HK-2 (cell line): Measurements from ENCODE around the gene PCDHGA4.
A peak's percentile ranks its signal among the peaks of the same experiment; 100 is the strongest.
"Not testable (repeated sequence)": the region's sequence is repeated elsewhere in the genome, so short reads cannot be mapped to it uniquely, and the experiment has no call there.

Source experiments
- DNase-seq: peaks from one replicate; pipeline ENCODE4 v3.0.0-alpha.2; 2018; ENCODE audit not compliant: unreplicated experiment

PCDHGA4 gene

DNA sequence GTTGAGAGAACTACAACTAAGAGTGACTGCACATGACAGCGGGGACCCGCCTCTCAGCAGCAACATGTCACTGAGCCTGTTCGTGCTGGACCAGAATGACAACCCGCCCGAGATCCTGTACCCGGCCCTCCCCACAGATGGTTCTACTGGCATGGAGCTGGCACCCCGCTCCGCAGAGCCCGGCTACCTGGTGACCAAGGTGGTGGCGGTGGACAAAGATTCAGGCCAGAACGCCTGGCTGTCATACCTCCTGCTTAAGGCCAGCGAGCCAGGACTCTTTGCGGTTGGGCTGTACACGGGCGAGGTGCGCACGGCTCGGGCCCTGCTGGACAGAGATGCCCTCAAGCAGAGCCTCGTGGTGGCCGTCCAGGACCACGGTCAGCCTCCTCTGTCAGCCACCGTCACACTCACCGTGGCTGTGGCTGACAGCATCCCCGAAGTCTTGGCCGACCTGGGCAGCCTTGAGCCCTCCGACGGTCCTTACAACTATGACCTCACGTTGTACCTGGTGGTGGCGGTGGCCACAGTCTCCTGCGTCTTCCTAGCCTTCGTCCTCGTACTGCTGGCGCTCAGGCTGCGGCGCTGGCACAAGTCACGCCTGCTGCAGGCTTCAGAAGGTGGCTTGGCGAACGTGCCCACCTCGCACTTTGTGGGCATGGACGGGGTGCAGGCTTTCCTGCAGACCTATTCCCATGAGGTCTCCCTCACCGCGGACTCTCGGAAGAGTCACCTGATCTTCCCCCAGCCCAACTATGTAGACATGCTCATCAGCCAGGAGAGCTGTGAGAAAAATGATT, 29.8 kb downstream of the PCDHGA4 start:
- no peak for DNase-seq

DNA sequence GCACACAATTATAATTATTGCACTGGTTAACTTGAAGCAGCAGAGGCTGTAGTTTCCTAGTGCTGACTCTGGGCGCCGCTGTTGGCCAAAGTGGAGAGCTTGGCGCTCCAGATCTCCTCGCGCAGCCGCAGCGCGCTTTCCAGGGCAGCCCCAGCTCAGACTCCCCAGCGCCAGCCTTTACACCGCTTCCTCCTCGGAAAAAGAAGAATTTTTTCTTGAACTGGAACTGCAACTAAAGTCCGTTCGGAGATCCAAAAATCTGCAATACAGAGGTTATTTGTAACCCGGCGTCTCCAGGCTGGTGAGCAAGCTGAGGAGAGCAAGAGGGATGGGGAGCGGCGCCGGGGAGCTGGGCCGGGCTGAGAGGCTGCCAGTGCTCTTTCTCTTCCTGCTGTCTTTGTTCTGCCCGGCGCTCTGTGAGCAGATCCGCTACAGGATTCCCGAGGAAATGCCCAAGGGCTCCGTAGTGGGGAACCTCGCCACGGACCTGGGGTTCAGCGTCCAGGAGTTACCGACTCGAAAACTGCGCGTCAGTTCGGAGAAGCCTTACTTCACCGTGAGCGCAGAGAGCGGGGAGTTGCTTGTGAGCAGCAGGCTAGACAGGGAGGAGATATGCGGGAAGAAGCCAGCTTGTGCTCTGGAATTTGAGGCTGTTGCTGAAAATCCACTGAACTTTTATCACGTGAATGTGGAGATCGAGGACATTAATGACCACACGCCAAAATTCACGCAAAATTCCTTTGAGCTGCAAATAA, 32.9 kb downstream of the PCDHGA4 start, which contains the start of gene PCDHGB4:
PCDHGB4 (plus strand) TSS at position 142 of the 755 bp plus-strand sequence; CDS start at position 329, 187 bp downstream.
- not testable (repeated sequence) for DNase-seq

DNA sequence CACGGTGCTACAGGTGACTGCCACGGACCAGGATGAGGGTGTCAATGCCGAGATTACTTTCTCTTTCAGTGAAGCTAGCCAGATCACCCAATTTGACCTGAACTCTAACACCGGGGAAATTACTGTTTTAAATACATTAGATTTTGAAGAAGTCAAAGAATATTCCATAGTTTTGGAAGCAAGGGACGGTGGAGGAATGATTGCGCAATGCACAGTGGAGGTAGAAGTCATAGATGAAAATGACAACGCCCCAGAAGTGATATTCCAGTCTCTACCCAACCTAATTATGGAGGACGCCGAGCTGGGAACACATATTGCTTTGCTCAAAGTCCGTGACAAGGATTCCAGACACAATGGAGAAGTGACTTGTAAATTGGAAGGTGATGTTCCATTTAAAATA, 33.8 kb downstream of the PCDHGA4 start:
- DNase-seq: no peak

DNA sequence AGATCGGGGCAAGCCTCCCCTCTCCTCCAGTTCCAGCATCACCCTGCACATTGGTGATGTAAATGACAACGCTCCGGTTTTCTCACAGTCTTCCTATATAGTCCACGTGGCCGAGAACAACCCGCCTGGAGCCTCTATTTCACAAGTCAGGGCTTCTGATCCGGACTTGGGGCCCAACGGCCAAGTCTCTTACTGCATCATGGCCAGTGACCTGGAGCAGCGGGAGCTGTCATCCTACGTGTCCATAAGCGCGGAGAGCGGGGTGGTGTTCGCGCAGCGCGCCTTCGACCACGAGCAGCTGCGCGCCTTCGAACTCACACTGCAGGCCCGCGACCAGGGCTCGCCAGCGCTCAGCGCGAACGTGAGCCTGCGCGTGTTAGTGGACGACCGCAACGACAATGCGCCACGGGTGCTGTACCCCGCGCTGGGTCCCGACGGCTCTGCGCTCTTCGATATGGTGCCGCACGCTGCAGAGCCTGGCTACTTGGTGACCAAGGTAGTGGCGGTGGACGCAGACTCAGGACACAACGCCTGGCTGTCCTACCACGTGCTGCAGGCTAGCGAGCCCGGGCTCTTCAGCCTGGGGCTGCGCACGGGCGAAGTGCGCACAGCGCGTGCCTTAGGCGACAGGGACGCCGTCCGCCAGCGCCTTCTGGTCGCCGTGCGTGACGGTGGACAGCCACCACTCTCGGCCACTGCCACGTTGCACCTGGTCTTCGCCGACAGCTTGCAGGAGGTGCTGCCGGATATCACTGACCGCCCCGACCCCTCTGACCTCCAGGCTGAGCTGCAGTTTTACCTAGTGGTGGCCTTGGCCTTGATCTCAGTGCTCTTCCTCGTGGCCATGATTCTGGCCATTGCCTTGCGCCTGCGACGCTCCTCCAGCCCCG, 34.6 kb downstream of the PCDHGA4 start:
- DNase-seq: no peak

DNA sequence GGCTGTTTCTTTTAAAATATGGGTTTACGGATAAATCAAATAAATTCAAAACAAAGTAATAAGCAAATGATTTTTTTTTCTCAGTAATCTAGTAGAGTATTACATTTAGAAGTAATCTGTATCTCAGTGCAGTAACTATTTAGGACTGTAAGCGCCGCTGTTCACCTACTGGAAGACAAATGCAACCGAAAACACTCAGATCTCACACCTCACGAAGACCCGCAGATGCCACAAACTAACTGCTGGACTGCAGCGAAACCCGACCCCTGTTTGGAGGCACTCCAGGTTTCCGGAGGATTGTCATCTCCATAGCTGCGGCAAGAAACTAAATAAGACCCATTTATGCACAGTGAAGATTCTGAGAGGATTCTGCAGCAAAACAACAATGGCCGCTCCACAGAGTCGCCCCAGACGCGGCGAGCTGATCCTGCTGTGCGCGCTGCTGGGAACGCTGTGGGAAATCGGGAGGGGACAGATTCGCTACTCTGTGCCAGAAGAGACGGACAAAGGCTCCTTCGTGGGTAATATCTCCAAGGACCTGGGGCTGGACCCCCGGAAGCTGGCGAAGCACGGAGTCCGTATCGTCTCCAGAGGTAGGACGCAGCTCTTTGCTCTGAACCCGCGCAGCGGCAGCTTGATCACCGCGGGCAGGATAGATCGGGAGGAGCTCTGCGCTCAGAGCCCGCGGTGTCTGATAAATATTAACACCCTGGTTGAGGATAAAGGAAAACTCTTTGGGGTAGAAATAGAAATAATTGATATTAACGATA, 37.8 kb downstream of the PCDHGA4 start, which contains the start of gene PCDHGA8:
PCDHGA8 (plus strand) TSS at position 205 of the 770 bp plus-strand sequence; CDS start at position 386, 181 bp downstream.
- DNase-seq: no peak

DNA sequence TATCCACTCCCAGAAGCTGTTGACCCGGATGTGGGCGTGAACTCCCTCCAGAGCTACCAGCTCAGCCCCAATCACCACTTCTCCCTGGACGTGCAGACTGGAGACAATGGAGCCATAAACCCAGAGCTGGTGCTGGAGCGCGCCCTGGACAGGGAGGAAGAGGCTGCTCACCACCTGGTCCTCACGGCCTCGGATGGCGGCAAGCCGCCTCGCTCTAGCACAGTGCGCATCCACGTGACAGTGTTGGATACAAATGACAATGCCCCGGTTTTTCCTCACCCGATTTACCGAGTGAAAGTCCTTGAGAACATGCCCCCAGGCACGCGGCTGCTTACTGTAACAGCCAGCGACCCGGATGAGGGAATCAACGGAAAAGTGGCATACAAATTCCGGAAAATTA, 38.4 kb downstream of the PCDHGA4 start:
- no peak for DNase-seq

DNA sequence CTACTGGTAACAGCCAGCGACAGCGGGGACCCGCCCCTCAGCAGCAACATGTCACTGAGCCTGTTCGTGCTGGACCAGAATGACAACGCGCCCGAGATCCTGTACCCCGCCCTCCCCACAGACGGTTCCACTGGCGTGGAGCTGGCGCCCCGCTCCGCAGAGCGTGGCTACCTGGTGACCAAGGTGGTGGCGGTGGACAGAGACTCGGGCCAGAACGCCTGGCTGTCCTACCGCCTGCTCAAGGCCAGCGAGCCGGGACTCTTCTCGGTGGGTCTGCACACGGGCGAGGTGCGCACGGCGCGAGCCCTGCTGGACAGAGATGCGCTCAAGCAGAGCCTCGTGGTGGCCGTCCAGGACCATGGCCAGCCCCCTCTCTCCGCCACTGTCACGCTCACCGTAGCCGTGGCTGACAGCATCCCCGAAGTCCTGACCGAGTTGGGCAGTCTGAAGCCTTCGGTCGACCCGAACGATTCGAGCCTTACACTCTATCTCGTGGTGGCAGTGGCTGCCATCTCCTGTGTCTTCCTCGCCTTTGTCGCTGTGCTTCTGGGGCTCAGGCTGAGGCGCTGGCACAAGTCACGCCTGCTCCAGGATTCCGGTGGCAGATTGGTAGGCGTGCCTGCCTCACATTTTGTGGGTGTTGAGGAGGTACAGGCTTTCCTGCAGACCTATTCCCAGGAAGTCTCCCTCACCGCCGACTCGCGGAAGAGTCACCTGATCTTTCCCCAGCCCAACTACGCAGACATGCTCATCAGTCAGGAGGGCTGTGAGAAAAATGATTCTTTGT, 39.8 kb downstream of the PCDHGA4 start:
- DNase-seq: not testable (repeated sequence)

DNA sequence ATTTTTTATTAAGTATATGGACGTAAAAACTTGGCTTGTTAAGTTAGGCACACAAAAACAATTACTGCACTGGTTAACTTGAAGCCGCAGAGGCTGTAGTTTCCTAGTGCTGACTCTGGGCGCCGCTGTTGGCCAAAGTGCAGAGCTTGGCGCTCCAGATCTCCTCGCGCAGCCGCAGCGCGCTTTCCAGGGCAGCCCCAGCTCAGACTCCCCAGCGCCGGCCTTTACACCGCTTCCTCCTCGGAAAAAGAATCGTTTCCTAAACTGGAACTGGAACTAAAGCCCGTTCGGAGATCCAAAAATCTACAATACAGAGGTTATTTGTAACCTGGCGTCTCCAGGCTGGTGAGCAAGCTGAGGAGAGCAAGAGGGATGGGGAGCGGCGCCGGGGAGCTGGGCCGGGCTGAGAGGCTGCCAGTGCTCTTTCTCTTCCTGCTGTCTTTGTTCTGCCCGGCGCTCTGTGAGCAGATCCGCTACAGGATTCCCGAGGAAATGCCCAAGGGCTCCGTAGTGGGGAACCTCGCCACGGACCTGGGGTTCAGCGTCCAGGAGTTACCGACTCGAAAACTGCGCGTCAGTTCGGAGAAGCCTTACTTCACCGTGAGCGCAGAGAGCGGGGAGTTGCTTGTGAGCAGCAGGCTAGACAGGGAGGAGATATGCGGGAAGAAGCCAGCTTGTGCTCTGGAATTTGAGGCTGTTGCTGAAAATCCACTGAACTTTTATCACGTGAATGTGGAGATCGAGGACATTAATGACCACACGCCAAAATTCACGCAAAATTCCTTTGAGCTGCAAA, 43.1 kb downstream of the PCDHGA4 start, which contains the start of gene PCDHGB5:
PCDHGB5 (plus strand) TSS at position 192 of the 796 bp plus-strand sequence; CDS start at position 373, 181 bp downstream.
- peak; percentile 12 for DNase-seq

DNA sequence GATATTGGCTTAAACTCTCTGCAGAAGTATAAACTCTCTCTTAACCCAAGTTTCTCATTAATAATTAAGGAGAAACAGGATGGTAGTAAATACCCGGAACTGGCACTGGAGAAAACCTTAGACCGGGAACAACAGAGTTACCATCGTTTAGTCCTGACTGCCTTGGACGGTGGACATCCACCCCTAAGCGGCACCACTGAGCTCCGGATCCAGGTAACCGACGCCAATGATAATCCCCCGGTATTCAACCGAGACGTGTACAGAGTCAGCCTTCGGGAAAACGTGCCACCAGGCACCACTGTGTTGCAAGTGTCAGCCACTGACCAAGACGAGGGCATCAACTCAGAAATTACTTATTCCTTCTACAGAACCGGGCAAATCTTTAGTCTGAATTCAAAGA, 43.8 kb downstream of the PCDHGA4 start:
- DNase-seq: no peak

DNA sequence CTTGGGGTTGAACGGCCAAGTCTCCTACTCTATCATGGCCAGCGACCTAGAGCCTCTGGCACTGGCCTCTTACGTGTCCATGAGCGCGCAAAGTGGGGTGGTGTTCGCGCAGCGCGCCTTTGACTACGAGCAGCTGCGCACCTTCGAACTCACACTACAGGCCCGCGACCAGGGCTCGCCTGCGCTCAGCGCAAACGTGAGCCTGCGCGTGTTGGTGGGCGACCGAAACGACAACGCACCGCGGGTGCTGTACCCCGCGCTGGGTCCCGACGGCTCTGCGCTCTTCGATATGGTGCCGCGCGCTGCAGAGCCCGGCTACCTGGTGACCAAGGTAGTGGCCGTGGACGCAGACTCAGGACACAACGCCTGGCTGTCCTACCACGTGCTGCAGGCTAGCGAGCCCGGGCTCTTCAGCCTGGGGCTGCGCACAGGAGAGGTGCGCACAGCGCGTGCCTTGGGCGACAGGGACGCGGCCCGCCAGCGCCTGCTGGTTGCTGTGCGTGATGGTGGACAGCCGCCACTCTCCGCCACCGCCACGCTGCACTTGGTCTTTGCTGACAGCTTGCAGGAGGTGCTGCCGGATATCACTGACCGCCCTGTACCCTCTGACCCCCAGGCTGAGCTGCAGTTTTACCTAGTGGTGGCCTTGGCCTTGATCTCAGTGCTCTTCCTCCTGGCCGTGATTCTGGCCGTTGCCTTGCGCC, 44.9 kb downstream of the PCDHGA4 start:
- no peak for DNase-seq

DNA sequence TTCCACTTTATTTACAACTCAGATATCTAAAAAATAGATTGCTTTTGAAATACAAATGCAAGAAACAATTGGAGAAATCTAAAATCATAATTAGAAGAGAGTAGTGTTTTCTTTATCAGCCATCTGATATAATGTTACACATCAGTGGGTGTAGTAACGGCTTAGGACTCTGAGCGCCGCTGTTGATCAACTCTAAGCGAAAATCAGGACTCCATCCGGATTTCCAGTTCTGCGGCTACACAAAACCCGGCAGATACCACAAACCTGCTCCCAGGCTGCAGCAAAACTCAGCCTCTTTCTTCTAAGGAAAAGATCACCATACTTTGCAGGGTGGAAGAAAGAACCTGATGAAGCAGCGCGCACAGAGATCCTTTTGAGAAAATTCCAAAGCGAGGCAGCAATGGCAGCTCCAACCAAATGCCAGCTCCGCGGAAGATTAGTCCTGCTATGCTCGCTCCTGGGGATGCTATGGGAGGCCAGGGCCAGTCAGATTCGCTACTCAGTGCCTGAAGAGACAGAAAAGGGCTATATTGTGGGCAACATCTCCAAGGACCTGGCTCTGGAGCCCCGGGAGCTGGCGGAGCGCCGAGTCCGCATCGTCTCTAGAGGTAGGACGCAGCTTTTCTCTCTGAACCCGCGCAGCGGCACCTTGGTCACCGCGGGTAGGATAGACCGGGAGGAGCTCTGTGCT, 47.9 kb downstream of the PCDHGA4 start, which contains the start of gene PCDHGA9:
PCDHGA9 (plus strand) TSS at position 226 of the 691 bp plus-strand sequence; CDS start at position 401, 175 bp downstream.
- no peak for DNase-seq

DNA sequence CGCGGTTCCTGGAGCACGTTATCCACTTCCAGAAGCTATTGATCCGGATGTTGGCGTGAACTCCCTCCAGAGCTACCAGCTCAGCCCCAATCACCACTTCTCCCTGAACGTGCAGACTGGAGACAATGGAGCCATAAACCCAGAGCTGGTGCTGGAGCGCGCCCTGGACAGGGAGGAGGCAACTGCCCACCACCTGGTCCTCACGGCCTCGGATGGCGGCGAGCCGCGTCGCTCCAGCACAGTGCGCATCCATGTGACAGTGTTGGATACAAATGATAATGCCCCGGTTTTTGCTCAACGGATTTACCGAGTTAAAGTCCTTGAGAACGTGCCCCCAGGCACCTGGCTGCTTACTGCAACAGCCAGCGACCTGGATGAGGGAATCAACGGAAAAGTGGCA, 48.6 kb downstream of the PCDHGA4 start:
- no peak for DNase-seq
